Adipose tissue (tissue), 3 donors: ENCODE data around the gene CD55. TPM values are rescaled to one million over a fixed set of nuclear protein-coding genes. Genes with fewer than 3 reads are reported as not detected.

Experiments
- H3K27ac ChIP-seq: one replicate; pipeline ENCODE4 v1.5.1; 2013; ENCODE audit warnings: low read depth, low read length
- WGBS, 3 donors: extraction: QIAGEN DNeasy Blood & Tissue Kit; methylation state at CpG; one replicate each; pipeline ENCODE4 v1.1.7; 2013; 5-methylcytosine and 5-hydroxymethylcytosine counted together
- polyA plus RNA-seq, 3 donors: library from polyadenylated mRNA; stranded (reverse); fragments of 200-250 nt; gene quantifications; one replicate each; pipeline ENCODE4 v1.2.3, GENCODE V29; 2013
- donor health status: healthy with polysubstance abuse.
- donor health status: Bipolar disorder and iron deficiency.
- donor health status: healthy.

Gene CD55
- 10 to 100 TPM; 13.0 to 96.0 (median 27.9) TPM for polyA plus RNA-seq

DNA sequence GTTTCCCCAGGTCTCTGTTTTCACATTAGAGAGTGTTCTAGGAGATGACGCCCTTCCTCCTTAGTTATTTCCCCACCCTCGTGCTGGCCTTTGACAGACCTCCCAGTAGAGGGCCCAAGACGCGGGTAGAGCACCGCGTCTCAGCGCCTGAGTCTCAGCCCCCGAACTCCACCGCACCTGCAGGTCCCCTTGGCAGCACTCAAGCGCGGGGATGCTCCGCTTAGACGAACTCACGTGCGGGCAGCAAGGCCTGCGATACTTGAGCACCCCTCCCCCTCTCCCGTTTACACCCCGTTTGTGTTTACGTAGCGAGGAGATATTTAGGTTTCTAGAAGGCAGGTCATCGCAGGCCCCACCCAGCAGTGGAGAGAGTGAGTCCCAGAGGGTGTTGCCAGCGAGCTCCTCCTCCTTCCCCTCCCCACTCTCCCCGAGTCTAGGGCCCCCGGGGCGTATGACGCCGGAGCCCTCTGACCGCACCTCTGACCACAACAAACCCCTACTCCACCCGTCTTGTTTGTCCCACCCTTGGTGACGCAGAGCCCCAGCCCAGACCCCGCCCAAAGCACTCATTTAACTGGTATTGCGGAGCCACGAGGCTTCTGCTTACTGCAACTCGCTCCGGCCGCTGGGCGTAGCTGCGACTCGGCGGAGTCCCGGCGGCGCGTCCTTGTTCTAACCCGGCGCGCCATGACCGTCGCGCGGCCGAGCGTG is at the start of gene CD55:
CD55 (plus strand) TSS at position 600 of the 711 bp plus-strand sequence; CDS start at position 688, 88 bp downstream.
- 0 to 1% (median 0%) methylated on average over 53 of the region's 53 CpGs for WGBS, 3 donors
- peak within 1 kb of the TSS; percentile 90 for H3K27ac ChIP-seq

DNA sequence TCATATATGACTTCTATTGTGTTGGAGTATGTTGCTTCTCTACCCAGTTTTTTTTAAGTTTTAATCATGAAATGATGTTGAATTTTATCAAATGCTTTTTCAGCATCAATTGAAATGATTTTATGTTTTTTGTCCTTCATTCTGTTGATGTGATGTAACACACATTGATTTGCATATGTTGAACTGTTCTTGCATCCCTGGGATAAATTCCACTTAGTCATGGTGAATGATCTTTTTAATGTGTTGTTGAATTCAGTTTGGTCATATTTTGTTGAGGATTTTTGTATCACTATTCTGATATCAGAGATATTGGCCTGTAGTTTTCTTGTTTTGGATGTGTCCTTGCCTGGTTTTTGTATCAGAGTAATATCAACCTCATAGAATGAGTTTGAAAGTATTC is 46.6 kb upstream of the CD55 start:
- no peak overlapping the region for H3K27ac ChIP-seq

- no peak overlapping the region for H3K27ac ChIP-seq
- WGBS, 3 donors, result 84 to 98% (median 94%) methylated on average over 1 of the region's 1 CpG
Measured at GRCh38 chr1:207276465-207276864, 45.0 kb upstream of the CD55 start.

- no peak overlapping the region for H3K27ac ChIP-seq
- WGBS, 3 donors, result 62 to 82% (median 71%) methylated on average over 1 of the region's 1 CpG
Measured at GRCh38 chr1:207277241-207277640, 44.2 kb upstream of the CD55 start.

DNA sequence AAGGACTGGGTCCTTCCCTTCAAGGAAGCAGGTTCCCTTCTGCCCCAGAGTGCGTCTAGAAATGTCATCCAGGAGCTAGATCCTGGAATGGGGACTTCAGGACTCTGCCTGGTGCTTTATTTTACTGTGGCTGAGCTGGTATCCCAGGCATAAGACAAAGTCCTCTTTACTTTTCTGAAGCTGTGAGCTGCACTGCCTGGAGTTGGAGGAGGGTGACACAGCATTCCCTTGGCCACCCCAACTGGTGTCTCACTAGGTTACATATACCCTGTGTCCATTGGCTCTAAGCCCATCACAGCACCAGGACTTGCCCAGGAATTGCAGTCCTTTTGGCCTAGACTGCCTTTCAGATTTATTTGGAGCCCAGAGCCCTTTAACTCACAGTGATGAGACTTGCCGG is 41.8 kb upstream of the CD55 start:
- no peak overlapping the region for H3K27ac ChIP-seq
- 94 to 100% (median 98%) methylated on average over 2 of the region's 2 CpGs for WGBS, 3 donors

DNA sequence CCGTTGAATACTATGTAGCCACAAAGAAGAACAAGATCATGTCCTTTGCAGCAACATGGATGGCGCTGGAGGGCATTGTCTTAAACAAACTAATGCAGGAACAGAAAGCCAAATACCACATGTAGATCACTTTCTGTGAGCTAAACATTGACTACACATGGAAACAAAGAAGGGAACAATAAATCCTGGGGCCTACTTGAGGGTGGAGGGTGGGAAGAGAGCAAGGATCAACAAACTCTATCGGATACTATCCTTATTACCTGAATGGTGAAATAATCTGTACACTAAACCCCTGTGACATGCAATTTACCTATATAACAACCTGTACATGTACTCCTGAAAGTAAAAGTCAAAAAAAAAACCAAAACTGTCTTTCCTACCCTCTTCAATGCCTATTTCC is 40.8 kb upstream of the CD55 start:
- no peak overlapping the region for H3K27ac ChIP-seq
- 94 to 99% (median 97%) methylated on average over 3 of the region's 3 CpGs for WGBS, 3 donors

GRCh38 chr1:207282058-207282457 is 39.4 kb upstream of the CD55 start:
- no peak overlapping the region for H3K27ac ChIP-seq
- WGBS, 3 donors, result 39 to 61% (median 44%) methylated on average over 2 of the region's 2 CpGs

- WGBS, 3 donors, result 53 to 71% (median 66%) methylated on average over 2 of the region's 2 CpGs
- no peak overlapping the region for H3K27ac ChIP-seq
Measured at GRCh38 chr1:207282496-207283380, 38.7 kb upstream of the CD55 start.

GRCh38 chr1:207283421-207283820 is 38.1 kb upstream of the CD55 start:
- 97 to 100% (median 100%) methylated on average over 1 of the region's 1 CpG for WGBS, 3 donors
- H3K27ac ChIP-seq, result no peak overlapping the region

DNA sequence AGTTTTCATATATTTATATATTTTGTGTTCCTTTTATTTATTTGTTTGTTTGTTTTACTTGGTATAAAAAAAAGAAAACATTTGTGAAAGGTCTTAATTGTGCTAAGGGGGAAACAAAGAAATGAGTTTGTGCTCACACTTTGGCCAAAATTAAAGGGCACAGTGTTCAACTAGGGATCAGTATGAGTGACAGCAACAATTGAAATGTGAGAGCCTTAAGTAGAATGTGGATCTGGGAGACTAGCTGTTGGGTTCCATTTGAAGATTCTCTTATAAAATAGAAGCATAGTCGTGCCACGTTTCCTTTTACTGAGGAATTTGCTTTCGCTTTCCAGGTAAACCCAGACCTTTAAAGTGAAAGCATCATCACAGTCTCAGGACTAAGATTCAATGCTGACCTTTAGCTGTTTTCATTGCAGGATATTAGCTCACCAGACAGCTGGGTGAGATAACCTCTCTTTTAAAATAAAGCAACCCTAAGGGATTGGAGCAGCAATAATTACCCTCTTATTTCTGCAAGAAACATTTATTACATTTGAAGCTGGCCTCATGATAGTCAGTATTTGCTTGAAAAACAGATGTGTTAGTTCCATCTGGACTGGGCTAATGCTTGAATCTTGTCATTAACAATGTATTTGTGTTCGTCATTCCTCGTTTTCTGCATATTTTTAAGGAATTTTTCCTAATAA is 37.1 kb upstream of the CD55 start:
- WGBS, 3 donors, result 49 to 70% (median 66%) methylated on average over 5 of the region's 5 CpGs
- no peak overlapping the region for H3K27ac ChIP-seq

GRCh38 chr1:207286786-207287468 is 34.6 kb upstream of the CD55 start:
- WGBS, 3 donors, result 55 to 83% (median 65%) methylated on average over 2 of the region's 2 CpGs
- H3K27ac ChIP-seq, result no peak overlapping the region

- no peak overlapping the region for H3K27ac ChIP-seq
- WGBS, 3 donors, result 55 to 74% (median 64%) methylated on average over 4 of the region's 4 CpGs
Measured at GRCh38 chr1:207288315-207288714, 33.2 kb upstream of the CD55 start.

GRCh38 chr1:207289756-207290155 is 31.7 kb upstream of the CD55 start:
- H3K27ac ChIP-seq, result no peak overlapping the region

- WGBS, 3 donors, result 94 to 96% (median 95%) methylated on average over 2 of the region's 2 CpGs
- no peak overlapping the region for H3K27ac ChIP-seq
Measured at GRCh38 chr1:207291723-207292122, 29.8 kb upstream of the CD55 start.

DNA sequence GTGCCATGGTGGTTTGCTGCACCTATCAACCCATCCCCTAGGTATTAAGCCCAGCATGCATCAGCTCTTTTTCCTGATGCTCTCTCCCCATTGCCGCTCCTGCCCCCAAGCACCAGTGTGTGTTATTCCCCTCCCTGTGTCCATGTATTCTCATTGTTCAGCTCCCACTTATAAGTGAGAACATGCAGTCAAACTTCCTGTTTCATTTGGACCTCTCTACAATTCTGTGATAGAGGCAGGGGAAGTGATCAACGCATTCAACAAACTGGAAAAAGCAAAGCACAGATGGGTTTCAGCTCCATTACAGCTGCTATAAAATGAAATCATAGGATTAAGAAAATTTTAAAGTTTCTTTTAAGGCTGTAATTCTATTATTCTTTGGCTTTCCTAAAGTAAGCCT is 23.3 kb upstream of the CD55 start:
- H3K27ac ChIP-seq, result no peak overlapping the region
- WGBS, 3 donors, result 62 to 83% (median 70%) methylated on average over 2 of the region's 2 CpGs

DNA sequence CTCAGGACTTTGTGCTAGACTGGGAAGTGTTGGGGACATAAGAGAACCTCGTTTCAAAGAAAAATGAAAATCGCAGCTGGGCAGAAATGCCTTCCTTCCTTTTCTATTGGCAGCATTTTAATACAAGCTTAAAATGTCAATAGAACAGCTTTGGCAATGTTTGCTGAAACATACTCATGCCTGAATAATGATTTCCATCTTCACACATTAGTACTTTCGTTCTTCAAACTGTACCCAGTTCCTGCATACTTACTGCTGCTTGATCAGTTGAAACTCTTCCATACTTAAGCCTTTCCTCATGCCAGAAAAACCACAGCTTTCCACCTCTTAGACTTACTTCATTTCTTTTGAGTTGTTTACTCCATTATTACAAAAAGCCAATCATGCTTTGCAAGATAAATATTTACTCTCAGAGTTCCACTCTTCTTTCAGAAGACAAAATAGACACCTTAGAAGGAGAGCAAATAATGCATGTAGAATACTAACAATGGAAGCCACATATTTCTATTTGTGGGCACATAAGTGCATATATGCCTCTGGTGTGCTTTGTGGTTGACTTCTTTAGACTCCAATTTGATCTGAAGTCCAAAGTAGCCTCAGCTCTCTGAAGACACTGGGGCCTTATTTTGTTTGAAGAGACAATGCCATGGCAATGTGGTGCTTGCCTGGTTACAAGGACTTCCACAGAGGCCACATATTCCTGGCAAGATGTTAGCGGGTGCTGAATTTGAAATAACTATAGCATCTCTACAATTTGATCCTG is 22.7 kb upstream of the CD55 start:
- 58 to 67% (median 61%) methylated on average over 4 of the region's 4 CpGs for WGBS, 3 donors
- no peak overlapping the region for H3K27ac ChIP-seq

DNA sequence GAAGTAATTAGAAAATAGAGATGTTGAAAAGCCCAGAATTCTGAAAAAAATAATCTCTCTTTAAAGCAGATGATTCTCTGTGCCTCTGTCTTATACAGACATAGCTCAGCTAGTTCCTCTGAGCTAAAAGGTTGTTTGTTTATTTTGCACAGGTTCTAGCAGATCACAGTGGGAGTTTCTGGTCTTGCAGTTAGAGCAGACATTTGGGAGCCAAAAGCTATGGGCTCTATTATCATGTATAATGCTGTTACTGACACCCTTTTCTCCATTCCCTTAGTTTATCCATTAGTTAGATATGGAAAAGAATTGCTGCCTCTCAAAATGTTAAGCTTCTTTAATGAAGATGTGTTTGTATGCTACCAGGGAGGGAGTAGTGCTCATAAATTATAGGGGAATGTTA is 20.5 kb upstream of the CD55 start:
- no peak overlapping the region for H3K27ac ChIP-seq
